Activated B cell treated with CpG ODN at 0.5 μM for 24 hours (primary cell): Measurements from ENCODE around the gene TMEM144. TPM values are rescaled to one million over a fixed set of nuclear protein-coding genes. Genes with fewer than 3 reads are reported as not detected.

ENCODE experiments used
- ATAC-seq: fragments of 200-7000 bp; cut with Tn5 transposase; one replicate; pipeline ENCODE4 v1.10.0; 2021; ENCODE audit warnings: low read depth, mild to moderate bottlenecking, moderate library complexity
- CTCF ChIA-PET: fragments of 350-600 bp; sonication (Branson Sonifier 250); formaldehyde crosslinking; loops from one replicate; lab custom pipeline; 2021; ENCODE audit warnings: antibody characterized with exemption; lab: Charles Lee
- POLR2A ChIA-PET: fragments of 350-600 bp; sonication (Branson Sonifier 250); formaldehyde crosslinking; loops from one replicate; lab custom pipeline; 2021; ENCODE audit warnings: antibody characterized with exemption; lab: Charles Lee
- DNase-seq: peaks from one replicate; pipeline ENCODE4 v3.0.0; 2022
- H3K27ac Mint-ChIP-seq: one replicate; pipeline ENCODE4 v1.8.0; 2020; ENCODE audit warnings: mixed read lengths
- H3K27me3 Mint-ChIP-seq: one replicate; pipeline ENCODE4 v1.8.0; 2021; ENCODE audit warnings: mixed read lengths
- H3K36me3 Mint-ChIP-seq: one replicate; pipeline ENCODE4 v1.8.0; 2021; ENCODE audit warnings: low read depth, mixed read lengths
- H3K4me1 Mint-ChIP-seq: one replicate; pipeline ENCODE4 v1.8.0; 2021; ENCODE audit warnings: mixed read lengths
- H3K4me3 Mint-ChIP-seq: one replicate; pipeline ENCODE4 v1.8.0; 2020; ENCODE audit warnings: mild to moderate bottlenecking, mixed read lengths
- H3K9me3 Mint-ChIP-seq: one replicate; pipeline ENCODE4 v1.8.0; 2020; ENCODE audit warnings: mixed read lengths
- CTCF ChIP-seq: fragments of 200-600 bp; IDR thresholded peaks from one replicate; pipeline ENCODE4 v1.8.0; 2022; ENCODE audit warnings: antibody characterized with exemption, mild to moderate bottlenecking
- intact Hi-C: fragments of 100-400 bp; cut with micrococcal nuclease; formaldehyde crosslinking; loops from one replicate; pipeline ENCODE4 v1.15.1; 2024
- total RNA-seq: library from RNA; stranded (reverse); gene quantifications from 2 replicates; pipeline ENCODE4 v1.2.3, GENCODE V29; 2022

TMEM144 gene
- total RNA-seq, 1 donor from 2014 or later: not detected

GRCh38 chr4:158192439-158193158 lies 17.7 kb upstream of the TMEM144 start:
- no peaks in the 10 kb centered on the region for H3K4me1 Mint-ChIP-seq
- DNase-seq (no peak), ATAC-seq (no peak)
- no peak for TF ChIP-seq CTCF
- no peaks in the 10 kb centered on the region for H3K36me3 Mint-ChIP-seq
- POLR2A ChIA-PET: no interaction called here
- CTCF ChIA-PET: no interaction called here
- H3K27ac Mint-ChIP-seq: no peak overlapping the region
- no peaks in the 10 kb centered on the region for H3K9me3 Mint-ChIP-seq
- no peak overlapping the region for H3K4me3 Mint-ChIP-seq
- H3K27me3 Mint-ChIP-seq: no peaks in the 10 kb centered on the region
- intact Hi-C loops: loop anchor here (5.0 kb wide), 2 partner anchors 435 to 1010 kb away; no protein-coding TSS in a partner anchor

GRCh38 chr4:158193171-158193749 lies 17.0 kb upstream of the TMEM144 start:
- Mint-ChIP-seq H3K4me3 (no peak overlapping the region), H3K27ac (no peak overlapping the region), H3K9me3 (no peaks in the 10 kb centered on the region), H3K36me3 (no peaks in the 10 kb centered on the region), H3K4me1 (no peaks in the 10 kb centered on the region), H3K27me3 (no peaks in the 10 kb centered on the region)
- TF ChIP-seq CTCF: no peak
- ChIA-PET CTCF (no interaction called here), POLR2A (no interaction called here)
- intact Hi-C loops: loop anchor here (5.0 kb wide), 2 partner anchors 434 to 1009 kb away; no protein-coding TSS in a partner anchor
- ATAC-seq: no peak
- no peak for DNase-seq

DNA sequence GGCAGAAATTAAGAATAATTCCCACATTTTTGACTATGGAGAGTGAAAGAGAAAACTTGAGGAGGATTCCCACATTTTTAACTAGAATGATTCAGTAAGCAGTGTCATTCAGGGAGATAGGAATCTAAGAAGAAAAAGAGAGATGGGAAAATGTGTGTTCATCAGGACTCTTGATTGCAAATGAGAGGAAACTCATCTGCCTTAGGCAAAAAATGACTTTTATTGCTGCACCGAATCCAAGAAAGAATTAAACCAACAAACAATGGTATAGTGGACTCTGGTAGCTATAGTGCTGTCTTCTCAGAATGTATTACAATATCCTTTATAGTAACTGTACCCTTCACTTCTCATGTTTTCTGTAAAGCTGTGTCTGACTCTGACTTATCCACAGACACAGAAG lies 15.0 kb upstream of the TMEM144 start:
- no peak for TF ChIP-seq CTCF
- Mint-ChIP-seq H3K27me3 (no peaks in the 10 kb centered on the region), H3K27ac (no peak overlapping the region), H3K9me3 (no peaks in the 10 kb centered on the region), H3K4me1 (no peaks in the 10 kb centered on the region), H3K4me3 (no peak overlapping the region), H3K36me3 (no peaks in the 10 kb centered on the region)
- no peak for DNase-seq
- intact Hi-C loops: no loop called here
- no peak for ATAC-seq
- ChIA-PET POLR2A (no interaction called here), CTCF (no interaction called here)

DNA sequence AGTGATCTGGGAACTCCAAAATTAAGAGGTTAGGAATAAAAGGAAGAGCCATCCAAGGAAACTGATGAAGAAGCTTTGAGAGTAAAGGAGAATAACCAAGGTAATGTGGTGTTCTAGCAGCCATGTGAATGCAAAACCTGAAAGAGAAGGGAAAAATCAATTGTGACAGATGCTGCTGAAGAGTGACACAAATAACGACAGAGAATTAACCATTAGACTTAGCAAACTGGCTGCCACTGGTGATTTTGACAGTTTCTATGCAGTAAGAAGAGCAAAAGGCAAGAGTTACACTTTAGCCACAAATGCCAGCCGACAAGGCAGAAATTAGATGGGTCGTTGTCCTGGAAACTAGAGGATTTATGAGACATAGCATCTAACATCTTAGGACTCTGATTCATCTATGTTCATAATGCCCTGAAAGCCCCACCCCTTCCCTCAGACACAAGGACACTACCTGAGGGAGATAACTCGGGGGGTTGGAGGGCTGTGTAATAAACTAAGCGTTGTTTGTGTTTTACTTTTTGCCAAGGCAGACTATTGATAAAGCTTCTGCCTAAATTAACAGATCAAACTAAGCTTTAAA lies 13.0 kb upstream of the TMEM144 start:
- H3K27me3 Mint-ChIP-seq: no peaks in the 10 kb centered on the region

More for the DNA sequence above, 13.0 kb upstream of the TMEM144 start:
- Mint-ChIP-seq H3K36me3 (no peaks in the 10 kb centered on the region), H3K4me1 (no peaks in the 10 kb centered on the region), H3K27ac (no peak overlapping the region), H3K9me3 (no peaks in the 10 kb centered on the region), H3K4me3 (no peak overlapping the region)
- CTCF ChIA-PET: no interaction called here
- DNase-seq: no peak
- POLR2A ChIA-PET: no interaction called here
- ATAC-seq: no peak
- TF ChIP-seq CTCF: no peak
- intact Hi-C loops: no loop called here
